GM18499 (cell line): ENCODE data around the gene ESYT2.

Experiments used
- ATAC-seq: cut with Tn5 transposase; IDR thresholded peaks from one replicate; pipeline ENCODE4 v1.9.1; 2021; ENCODE audit warnings: moderate number of reproducible peaks; ENCODE audit not compliant: insufficient read depth, unreplicated experiment

ESYT2 gene

GRCh38 chr7:158777793-158778192, 51.5 kb downstream of the ESYT2 start:
- ATAC-seq = no peak

GRCh38 chr7:158776474-158776873, 52.8 kb downstream of the ESYT2 start:
- ATAC-seq = no peak

GRCh38 chr7:158774952-158775351, 54.4 kb downstream of the ESYT2 start:
- ATAC-seq = no peak

GRCh38 chr7:158772916-158773315, 56.4 kb downstream of the ESYT2 start:
- ATAC-seq = no peak

GRCh38 chr7:158771213-158771834, 58.0 kb downstream of the ESYT2 start:
- ATAC-seq = no peak

- no peak for ATAC-seq
Observed at GRCh38 chr7:158767707-158768106, 61.6 kb downstream of the ESYT2 start.

GRCh38 chr7:158766570-158767281, 62.6 kb downstream of the ESYT2 start:
- ATAC-seq = no peak

- ATAC-seq = no peak
Observed at GRCh38 chr7:158765020-158765419, 64.3 kb downstream of the ESYT2 start.

- no peak for ATAC-seq
Observed at GRCh38 chr7:158763454-158764033, 65.8 kb downstream of the ESYT2 start.

- ATAC-seq = no peak
Observed at GRCh38 chr7:158761945-158762344, 67.4 kb downstream of the ESYT2 start.

GRCh38 chr7:158760936-158761335, 68.4 kb downstream of the ESYT2 start:
- ATAC-seq = no peak

GRCh38 chr7:158760445-158760764, 68.9 kb downstream of the ESYT2 start:
- no peak for ATAC-seq

GRCh38 chr7:158759749-158760444, 69.4 kb downstream of the ESYT2 start:
- ATAC-seq = no peak

- no peak for ATAC-seq
Observed at GRCh38 chr7:158759245-158759614, 70.1 kb downstream of the ESYT2 start.

GRCh38 chr7:158758586-158759244, 70.6 kb downstream of the ESYT2 start:
- ATAC-seq = no peak

- ATAC-seq = no peak
Observed at GRCh38 chr7:158757404-158757989, 71.8 kb downstream of the ESYT2 start.

GRCh38 chr7:158754746-158755444, 74.4 kb downstream of the ESYT2 start:
- no peak for ATAC-seq

- ATAC-seq = no peak
Observed at GRCh38 chr7:158753900-158754299, 75.4 kb downstream of the ESYT2 start.

- no peak for ATAC-seq
Observed at GRCh38 chr7:158751751-158752150, 77.6 kb downstream of the ESYT2 start.

GRCh38 chr7:158751199-158751598, 78.1 kb downstream of the ESYT2 start:
- no peak for ATAC-seq
